H1 (cell line): ENCODE results near the gene CCDC171. TPM values are rescaled to one million over a fixed set of nuclear protein-coding genes. Genes with fewer than 3 reads are reported as not detected.
A peak's percentile ranks its signal among the peaks of the same experiment; 100 is the strongest.

Experiments used
- CTCF ChIA-PET: fragments of 300-600 bp; sonication (Branson Sonifier 250); formaldehyde crosslinking; loops from one replicate; lab custom pipeline; 2021; ENCODE audit not compliant: partially characterized antibody; lab: Charles Lee
- POLR2A ChIA-PET: fragments of 300-600 bp; sonication (Branson Sonifier 250); formaldehyde crosslinking; loops from one replicate; lab custom pipeline; 2021; ENCODE audit warnings: inconsistent platforms; ENCODE audit not compliant: partially characterized antibody; lab: Charles Lee
- DNase-seq, 2 experiments: peaks; one replicate each; pipeline versions ENCODE4 v3.0.0 to v3.0.0-alpha.2; 2010 to 2022; ENCODE audit warnings: low spot score in 2 of 2, low read depth in 1 of 2, mixed read lengths in 1 of 2
- FAIRE-seq: peaks from 2 replicates; lab custom pipeline; 2011; peaks lifted over from hg19 to GRCh38; lab: Jason Lieb, UNC
- H2AFZ ChIP-seq: 2 replicates; pipeline ENCODE4 v1.8.1; 2012; ENCODE audit warnings: low read length, inconsistent platforms
- H2AK5ac ChIP-seq: 2 replicates; pipeline ENCODE4 v1.6.1; 2013; ENCODE audit warnings: low read depth, low read length
- H2BK120ac ChIP-seq: replicated peaks from 2 replicates; pipeline ENCODE3; 2013; ENCODE audit warnings: low read depth, low read length, inconsistent platforms
- H2BK12ac ChIP-seq: 2 replicates; pipeline ENCODE4 v1.6.1; 2013; ENCODE audit warnings: low read depth, low read length
- H2BK15ac ChIP-seq: 2 replicates; pipeline ENCODE4 v1.6.1; 2013; ENCODE audit warnings: low read length
- H2BK20ac ChIP-seq: 2 replicates; pipeline ENCODE4 v1.6.1; 2013; ENCODE audit warnings: low read length
- H2BK5ac ChIP-seq: 2 replicates; pipeline ENCODE4 v1.6.1; 2013; ENCODE audit warnings: low read depth, low read length
- H3K14ac ChIP-seq: 2 replicates; pipeline ENCODE4 v1.6.1; 2013; ENCODE audit warnings: inconsistent platforms; ENCODE audit not compliant: insufficient read length
- H3K18ac ChIP-seq: 2 replicates; pipeline ENCODE4 v1.6.1; 2013; ENCODE audit warnings: low read length; ENCODE audit errors: extremely low read depth
- H3K23ac ChIP-seq: 2 replicates; pipeline ENCODE4 v1.6.1; 2013; ENCODE audit warnings: inconsistent platforms; ENCODE audit not compliant: insufficient read length
- H3K23me2 ChIP-seq: 2 replicates; pipeline ENCODE4 v1.6.1; 2013; ENCODE audit warnings: low read depth, low read length
- H3K27ac ChIP-seq: 2 replicates; pipeline ENCODE4 v1.6.1; 2011; ENCODE audit warnings: low read depth, low read length, inconsistent platforms
- H3K27me3 ChIP-seq, 4 experiments: replicated peaks in 1 of 4; 1 replicate in 1 of 4; 2 replicates in 3 of 4; pipeline versions ENCODE4 v1.6.1 to v1.8.1; 2011 to 2013; ENCODE audit warnings: low read length in 3 of 4, mild to moderate bottlenecking in 3 of 4, inconsistent platforms in 2 of 4, mixed read lengths in 2 of 4, moderate library complexity in 1 of 4; ENCODE audit not compliant: control insufficient read depth in 3 of 4, insufficient read depth in 3 of 4; ENCODE audit errors: extremely low read depth in 1 of 4
- H3K36me3 ChIP-seq, 4 experiments: 2 replicates each; pipeline versions ENCODE4 v1.6.1 to v1.8.1; 2011 to 2013; ENCODE audit warnings: mild to moderate bottlenecking in 4 of 4, low read length in 3 of 4, moderate library complexity in 2 of 4, control low read depth in 1 of 4, inconsistent platforms in 1 of 4; ENCODE audit not compliant: insufficient read depth in 4 of 4, control insufficient read depth in 2 of 4
- H3K4ac ChIP-seq: replicated peaks from 2 replicates; pipeline ENCODE3; 2013; ENCODE audit warnings: low read length, low read depth, mixed read lengths, inconsistent platforms; ENCODE audit not compliant: insufficient read length
- H3K4me1 ChIP-seq, 4 experiments: replicated peaks in 1 of 4; 1 replicate in 1 of 4; 2 replicates in 3 of 4; pipeline versions ENCODE4 v1.6.1 to v1.8.1; 2011 to 2013; ENCODE audit warnings: low read length in 3 of 4, inconsistent platforms in 2 of 4, mixed read lengths in 1 of 4; ENCODE audit not compliant: insufficient read depth in 4 of 4, control insufficient read depth in 3 of 4
- H3K4me2 ChIP-seq, 2 experiments: 2 replicates each; pipeline versions ENCODE4 v1.6.1 to v1.8.1; 2011 to 2013; ENCODE audit warnings: low read depth in 2 of 2, low read length in 2 of 2, control low read depth in 1 of 2, inconsistent platforms in 1 of 2, mild to moderate bottlenecking in 1 of 2; ENCODE audit not compliant: insufficient read depth in 1 of 2
- H3K4me3 ChIP-seq, 4 experiments: fragments of 200-600, 300-600 bp in 1 of 4; sonication (generic), shearing (Covaris generic), sonication (Bioruptor Twin) in 1 of 4; 2 replicates each; pipeline versions ENCODE4 v1.5.1 to v1.8.1; 2011 to 2016; ENCODE audit warnings: low read length in 4 of 4, low read depth in 3 of 4, control low read depth in 2 of 4, inconsistent platforms in 2 of 4, mild to moderate bottlenecking in 2 of 4, mixed read lengths in 1 of 4, moderate library complexity in 1 of 4; ENCODE audit not compliant: insufficient read depth in 2 of 4; ENCODE audit errors: extremely low read depth in 1 of 4
- H3K56ac ChIP-seq: replicated peaks from 2 replicates; pipeline ENCODE3; 2013; ENCODE audit warnings: low read depth, mild to moderate bottlenecking, mixed read lengths, low read length, inconsistent platforms; ENCODE audit not compliant: insufficient read length
- H3K79me1 ChIP-seq: 2 replicates; pipeline ENCODE4 v1.6.1; 2013; ENCODE audit warnings: low read depth, low read length, control low read depth
- H3K79me2 ChIP-seq, 2 experiments: 2 replicates each; pipeline versions ENCODE4 v1.6.1 to v1.8.1; 2012 to 2013; ENCODE audit warnings: low read length in 2 of 2, mild to moderate bottlenecking in 2 of 2, inconsistent platforms in 1 of 2; ENCODE audit not compliant: insufficient read depth in 2 of 2, control insufficient read depth in 1 of 2
- H3K9ac ChIP-seq, 4 experiments: replicated peaks in 1 of 4; 1 replicate in 1 of 4; 2 replicates in 3 of 4; pipeline versions ENCODE4 v1.6.1 to v1.8.1; 2011 to 2013; ENCODE audit warnings: low read depth in 3 of 4, low read length in 3 of 4, control low read depth in 2 of 4, mild to moderate bottlenecking in 2 of 4, moderate library complexity in 2 of 4, inconsistent platforms in 1 of 4; ENCODE audit errors: extremely low read depth in 1 of 4
- H3K9me3 ChIP-seq, 2 experiments: 2 replicates each; pipeline versions ENCODE4 v1.6.1 to v1.8.1; 2012 to 2013; ENCODE audit warnings: mild to moderate bottlenecking in 2 of 2, moderate library complexity in 2 of 2, control low read depth in 1 of 2, inconsistent platforms in 1 of 2, low read depth in 1 of 2, low read length in 1 of 2, mixed read lengths in 1 of 2; ENCODE audit not compliant: insufficient read depth in 2 of 2
- H4K20me1 ChIP-seq, 2 experiments: replicated peaks in 1 of 2; 2 replicates each; pipeline versions ENCODE3 to v1.8.1; 2011 to 2013; ENCODE audit warnings: inconsistent platforms in 2 of 2, low read length in 2 of 2, mild to moderate bottlenecking in 1 of 2; ENCODE audit not compliant: insufficient read depth in 2 of 2, control insufficient read depth in 1 of 2
- H4K5ac ChIP-seq: 2 replicates; pipeline ENCODE4 v1.6.1; 2013; ENCODE audit warnings: low read length, low read depth, mixed read lengths, inconsistent platforms; ENCODE audit not compliant: insufficient read length
- H4K8ac ChIP-seq: 2 replicates; pipeline ENCODE4 v1.8.0; 2013; ENCODE audit warnings: mild to moderate bottlenecking, moderate library complexity, low read length, inconsistent platforms; ENCODE audit not compliant: insufficient read depth; ENCODE audit errors: extremely low read depth
- H4K91ac ChIP-seq: replicated peaks from 2 replicates; pipeline ENCODE3; 2013; ENCODE audit warnings: low read length, mixed read lengths, inconsistent platforms; ENCODE audit not compliant: insufficient read length
- BRCA1 ChIP-seq: IDR thresholded peaks from 2 replicates; pipeline ENCODE4 v1.6.1; 2012; ENCODE audit warnings: low read depth, low read length, improper control_type of control experiment
- CBX5 ChIP-seq: fragments of 300-800, 300-1000 bp; sonication (generic); IDR thresholded peaks from 2 replicates; pipeline ENCODE4 v1.7.1; 2016; ENCODE audit warnings: antibody characterized with exemption, low read length, low read depth
- CEBPB ChIP-seq: IDR thresholded peaks from 2 replicates; pipeline ENCODE4 v1.6.1; 2012; ENCODE audit warnings: low read depth, low read length
- EZH2 ChIP-seq: fragments of 200-600 bp; sonication (generic); IDR thresholded peaks from 2 replicates; pipeline ENCODE4 v1.7.1; 2012; ENCODE audit warnings: low read depth, mild to moderate bottlenecking, moderate library complexity, low read length, inconsistent platforms; ENCODE audit not compliant: severe bottlenecking
- NRF1 ChIP-seq: IDR thresholded peaks from 2 replicates; pipeline ENCODE4 v1.6.1; 2011; ENCODE audit warnings: mild to moderate bottlenecking, low read depth, low read length, improper control_type of control experiment
- POLR2AphosphoS5 ChIP-seq: IDR thresholded peaks from 2 replicates; pipeline ENCODE4 v1.6.1; 2011; ENCODE audit warnings: low read depth, low read length
- POU5F1 ChIP-seq: IDR thresholded peaks from 2 replicates; pipeline ENCODE4 v1.6.1; 2011; ENCODE audit warnings: low read depth, mild to moderate bottlenecking, low read length, moderate library complexity
- SIX5 ChIP-seq: IDR thresholded peaks from 2 replicates; pipeline ENCODE4 v1.6.1; 2011; ENCODE audit warnings: mild to moderate bottlenecking, low read depth, low read length
- ZNF274 ChIP-seq: IDR thresholded peaks from 2 replicates; pipeline ENCODE4 v1.7.0; 2012; ENCODE audit warnings: low read length, borderline replicate concordance; ENCODE audit errors: extremely low read depth
- WGBS, 2 experiments: shearing (Covaris generic) in 1 of 2; methylation state at CpG; one replicate each; pipeline versions ENCODE4 v1.1.6 to v1.1.7; 2013 to 2015; ENCODE audit warnings: low lambda C conversion rate in 2 of 2, mixed read lengths in 2 of 2, inconsistent platforms in 1 of 2, low coverage in 1 of 2, missing lambda C conversion rate in 1 of 2; ENCODE audit not compliant: insufficient replicate concordance in 2 of 2, insufficient coverage in 1 of 2, insufficient read length in 1 of 2; ENCODE audit errors: extremely low coverage in 1 of 2, missing lambda C conversion rate in 1 of 2; 5-methylcytosine and 5-hydroxymethylcytosine counted together
- polyA plus RNA-seq, 7 experiments: library from polyadenylated mRNA; depleted of rRNA in 3 of 7; stranded (reverse) in 5 of 7; unstranded in 2 of 7; fragments of >200 nt in 5 of 7; fragments of 200-250 nt in 2 of 7; gene quantifications; 1 replicate in 5 of 7; 2 replicates in 1 of 7; 4 replicates in 1 of 7; pipeline versions ENCODE4 v1.2.1 to v1.2.3, GENCODE V29; 2011 to 2013; ENCODE audit warnings: missing spikeins in 2 of 7, mixed read lengths in 2 of 7
- total RNA-seq: library from RNA; stranded (reverse); fragmentation: NEBNext Ultra II Directional; extraction: Animal tissue kit (Norgen Biotek cat#: 25700); gene quantifications from 2 replicates; pipeline ENCODE4 v1.2.1, GENCODE V29; 2021

Gene CCDC171
- total and polyA plus RNA-seq, 2 of the 8 experiments (the other 6 are each of a cell fraction or from before 2014, with no cell fraction given), result 0.83 to 2.3 TPM

- no peaks in the 10 kb centered on the region for H3K9me3 ChIP-seq
- no peak overlapping the region for H2BK12ac ChIP-seq
- no peak overlapping the region for H3K4ac ChIP-seq
- H3K56ac ChIP-seq, result no peak overlapping the region
- no peak overlapping the region for H3K27ac ChIP-seq
- no peak for DNase-seq
- H3K4me2 ChIP-seq, result no peak overlapping the region
- H2BK20ac ChIP-seq, result no peak overlapping the region
- no peaks in the 10 kb centered on the region for H3K36me3 ChIP-seq
- no peak overlapping the region for H3K14ac ChIP-seq
- no peak overlapping the region for H3K4me3 ChIP-seq
- no peak overlapping the region for H3K18ac ChIP-seq
- H3K4me1 ChIP-seq, result no peaks in the 10 kb centered on the region
- H2BK15ac ChIP-seq, result no peak overlapping the region
- FAIRE-seq, result no peak
- H2AFZ ChIP-seq, result no peak overlapping the region
- H4K8ac ChIP-seq, result no peak overlapping the region
- H3K9ac ChIP-seq, result no peak overlapping the region
- no peaks in the 10 kb centered on the region for H3K27me3 ChIP-seq
- no peak overlapping the region for H4K5ac ChIP-seq
- H4K20me1 ChIP-seq, result no peaks in the 10 kb centered on the region
- no peak for TF ChIP-seq CBX5
- TF ChIP-seq EZH2, result no peak
- no peak for TF ChIP-seq ZNF274
- peak; percentile 17; the same call in 1 of the 2 replicates for TF ChIP-seq CEBPB
- no peak for TF ChIP-seq POLR2AphosphoS5
- TF ChIP-seq SIX5, result no peak
- no peak for TF ChIP-seq NRF1
- no peak for TF ChIP-seq BRCA1
- TF ChIP-seq POU5F1, result no peak
- H2BK120ac ChIP-seq, result no peak overlapping the region
- CTCF ChIA-PET, result no interaction called here
- no peaks in the 10 kb centered on the region for H3K79me1 ChIP-seq
- H3K23me2 ChIP-seq, result no peaks in the 10 kb centered on the region
- WGBS, 2 experiments, result 39% methylated on average over 2 of the region's 2 CpGs; no CpG with 5 or more reads in 1 of the 2 experiments
- H2BK5ac ChIP-seq, result no peak overlapping the region
- H3K23ac ChIP-seq, result no peak overlapping the region
- H4K91ac ChIP-seq, result no peak overlapping the region
- POLR2A ChIA-PET, result no interaction called here
- no peak overlapping the region for H2AK5ac ChIP-seq
- no peaks in the 10 kb centered on the region for H3K79me2 ChIP-seq
Measured at GRCh38 chr9:15741015-15741414, 188.2 kb downstream of the CCDC171 start.
